Activated CD4-positive, alpha-beta memory T cell treated with anti-CD3 and anti-CD28 coated beads for 36 hours (primary cell): ENCODE measurements around the gene PI3. TPM values are rescaled to one million over a fixed set of nuclear protein-coding genes. Genes with fewer than 3 reads are reported as not detected.

Experiments used
- total RNA-seq, 2 experiments: library from RNA; stranded (reverse); gene quantifications; one replicate each; pipeline ENCODE4 v1.2.3, GENCODE V29; 2021

Gene PI3
- total RNA-seq, 2 experiments from 2014 or later = not detected

Other genes with a start within 250 kb of the PI3 start
- gene TOMM34, start 214.5 kb upstream of the PI3 start, total RNA-seq = 10 to 100 TPM; 56.3 to 58.4 TPM
- 100 to 1,000 TPM; 126 to 128 TPM for gene STK4, start 208.4 kb upstream of the PI3 start, total RNA-seq
- gene KCNS1, start 73.8 kb upstream of the PI3 start, total RNA-seq = under 1 TPM; 0.34 to 0.45 TPM
- not detected for gene WFDC5, start 59.7 kb upstream of the PI3 start, total RNA-seq
- not detected for gene WFDC12, start 50.4 kb upstream of the PI3 start, total RNA-seq
- gene SEMG1, start 32.1 kb downstream of the PI3 start, total RNA-seq = not detected
- gene SEMG2, start 46.5 kb downstream of the PI3 start, total RNA-seq = not detected
- not detected for gene SLPI, start 79.7 kb downstream of the PI3 start, total RNA-seq
- not detected for gene RBPJL, start 131.9 kb downstream of the PI3 start, total RNA-seq
- gene MATN4, start 133.4 kb downstream of the PI3 start, total RNA-seq = under 1 TPM; 0.70 to 0.95 TPM
- gene SDC4, start 173.5 kb downstream of the PI3 start, total RNA-seq = 10 to 100 TPM; 67.8 to 69.8 TPM
- 10 to 100 TPM; 19.9 to 24.8 TPM for gene SYS1, start 188.3 kb downstream of the PI3 start, total RNA-seq
- gene TP53TG5, start 203.4 kb downstream of the PI3 start, total RNA-seq = under 1 TPM; 0.24 to 0.55 TPM
- gene DBNDD2, start 233.4 kb downstream of the PI3 start, total RNA-seq = 10 to 100 TPM; 21.6 to 22.6 TPM
- 10 to 100 TPM; 41.5 to 44.4 TPM for gene PIGT, start 241.2 kb downstream of the PI3 start, total RNA-seq